GM21515 (cell line): Measurements from ENCODE around the gene SPATA9.

Experiments used
- ATAC-seq: cut with Tn5 transposase; IDR thresholded peaks from one replicate; pipeline ENCODE4 v1.9.1; 2021; ENCODE audit not compliant: unreplicated experiment

Gene SPATA9

GRCh38 chr5:95620870-95621838, 61.6 kb downstream of the SPATA9 start:
- ATAC-seq: peak; percentile 52

GRCh38 chr5:95620030-95620869, 62.5 kb downstream of the SPATA9 start, which contains the start of gene GPR150:
Gene GPR150, plus strand, starts transcription at chr5:95620087. Its CDS starts 189 bp downstream, at chr5:95620276.
- peak; percentile 76 for ATAC-seq

GRCh38 chr5:95619514-95620029, 63.2 kb downstream of the SPATA9 start:
- no peak for ATAC-seq

- no peak for ATAC-seq
These were observed 63.7 kb downstream of the SPATA9 start for GRCh38 chr5:95619096-95619495.

- ATAC-seq: no peak
These were observed 65.7 kb downstream of the SPATA9 start for GRCh38 chr5:95617057-95617456.

GRCh38 chr5:95615164-95615467, 67.7 kb downstream of the SPATA9 start:
- no peak for ATAC-seq

- ATAC-seq: no peak
These were observed 69.3 kb downstream of the SPATA9 start for GRCh38 chr5:95613514-95613913.

- no peak for ATAC-seq
These were observed 71.4 kb downstream of the SPATA9 start for GRCh38 chr5:95611396-95611795.

GRCh38 chr5:95610546-95610945, 72.2 kb downstream of the SPATA9 start:
- ATAC-seq: no peak

GRCh38 chr5:95609711-95610110, 73.1 kb downstream of the SPATA9 start:
- no peak for ATAC-seq
